Measurements from ENCODE around the gene CH25H.

The CH25H gene

GRCh38 chr10:89165923-89166322 is 41.2 kb downstream of the CH25H start:
- DNase-seq (ENCODE audit: low read depth), result peak; percentile 73
- H3K4me3 ChIP-seq (ENCODE audit: low read length), result no peak overlapping the region
- TF ChIP-seq CTCF (IDR thresholded peaks at IDR 0.05; ENCODE audit: insufficient read depth, low read depth, low read length, missing control alignments), result no peak

GRCh38 chr10:89164920-89165319 is 42.2 kb downstream of the CH25H start:
- DNase-seq (ENCODE audit: low read depth), result no peak
- TF ChIP-seq CTCF (IDR thresholded peaks at IDR 0.05; ENCODE audit: insufficient read depth, low read depth, low read length, missing control alignments), result no peak

GRCh38 chr10:89164080-89164479 is 43.0 kb downstream of the CH25H start:
- no peak for TF ChIP-seq CTCF (IDR thresholded peaks at IDR 0.05; ENCODE audit: insufficient read depth, low read depth, low read length, missing control alignments)
- H3K4me3 ChIP-seq (ENCODE audit: low read length), result no peak overlapping the region
- no peak for DNase-seq (ENCODE audit: low read depth)

More at GRCh38 chr10:89164920-89165319, 42.2 kb downstream of the CH25H start:
- H3K4me3 ChIP-seq (ENCODE audit: low read length), result no peak overlapping the region

GRCh38 chr10:89163265-89163995 is 43.7 kb downstream of the CH25H start:
- no peak overlapping the region for H3K4me3 ChIP-seq (ENCODE audit: low read length)
- DNase-seq (ENCODE audit: low read depth), result peak; percentile 91
- no peak for TF ChIP-seq CTCF (IDR thresholded peaks at IDR 0.05; ENCODE audit: insufficient read depth, low read depth, low read length, missing control alignments)

- H3K4me3 ChIP-seq (ENCODE audit: low read length), result no peak overlapping the region
- no peak for TF ChIP-seq CTCF (IDR thresholded peaks at IDR 0.05; ENCODE audit: insufficient read depth, low read depth, low read length, missing control alignments)
- no peak for DNase-seq (ENCODE audit: low read depth)
These were observed 44.5 kb downstream of the CH25H start for GRCh38 chr10:89162596-89162995.

GRCh38 chr10:89160339-89160738 is 46.8 kb downstream of the CH25H start:
- H3K4me3 ChIP-seq (ENCODE audit: low read length), result no peak overlapping the region
- peak; percentile 27 for DNase-seq (ENCODE audit: low read depth)
- TF ChIP-seq CTCF (IDR thresholded peaks at IDR 0.05; ENCODE audit: insufficient read depth, low read depth, low read length, missing control alignments), result no peak

- DNase-seq (ENCODE audit: low read depth), result no peak
- H3K4me3 ChIP-seq (ENCODE audit: low read length), result no peak overlapping the region
- TF ChIP-seq CTCF (IDR thresholded peaks at IDR 0.05; ENCODE audit: insufficient read depth, low read depth, low read length, missing control alignments), result no peak
These were observed 47.4 kb downstream of the CH25H start for GRCh38 chr10:89159761-89160160.
